ENCODE data around the gene AHCTF1.
"Not testable (repeated sequence)": the region's sequence is repeated elsewhere in the genome, so short reads cannot be mapped to it uniquely, and the experiment has no call there.

The AHCTF1 gene

GRCh38 chr1:246838118-246838456 is 93.7 kb downstream of the AHCTF1 start:
- DNase-seq (ENCODE audit: low read depth in 2 of 2): no peak

DNA sequence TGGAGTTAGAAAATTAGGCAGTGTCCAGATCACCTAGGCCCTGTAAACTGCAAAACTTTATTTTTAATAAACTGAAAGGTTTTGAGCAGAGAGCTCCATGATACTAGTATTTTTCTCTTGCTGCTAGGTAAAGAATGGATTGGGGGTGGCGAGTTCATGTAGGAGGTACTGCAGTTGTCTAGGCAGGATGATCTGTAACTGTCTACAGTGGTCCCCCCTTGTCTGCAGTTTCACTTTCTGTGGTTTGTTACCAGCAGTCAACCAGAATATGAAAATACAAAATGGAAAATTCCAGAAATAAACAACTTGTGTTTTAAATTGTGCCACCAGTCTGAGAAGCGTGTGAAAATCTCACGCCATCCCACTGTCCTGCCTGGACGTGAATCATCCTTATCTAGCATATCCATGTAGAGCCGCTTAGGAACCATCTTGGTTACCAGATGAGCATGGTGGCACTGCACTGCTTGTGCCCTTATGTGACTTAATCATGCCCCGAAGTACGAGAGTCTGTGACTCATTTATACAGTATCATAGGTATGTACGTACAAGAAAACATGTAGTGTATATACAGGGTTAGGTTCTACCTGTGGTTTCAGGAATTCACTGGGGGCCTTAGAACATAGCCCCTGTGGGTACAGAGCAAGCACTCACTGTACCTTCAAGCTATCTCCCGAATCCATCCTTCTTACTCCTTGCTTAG is 94.2 kb downstream of the AHCTF1 start:
- DNase-seq (ENCODE audit: low read depth in 2 of 2): no peak

DNA sequence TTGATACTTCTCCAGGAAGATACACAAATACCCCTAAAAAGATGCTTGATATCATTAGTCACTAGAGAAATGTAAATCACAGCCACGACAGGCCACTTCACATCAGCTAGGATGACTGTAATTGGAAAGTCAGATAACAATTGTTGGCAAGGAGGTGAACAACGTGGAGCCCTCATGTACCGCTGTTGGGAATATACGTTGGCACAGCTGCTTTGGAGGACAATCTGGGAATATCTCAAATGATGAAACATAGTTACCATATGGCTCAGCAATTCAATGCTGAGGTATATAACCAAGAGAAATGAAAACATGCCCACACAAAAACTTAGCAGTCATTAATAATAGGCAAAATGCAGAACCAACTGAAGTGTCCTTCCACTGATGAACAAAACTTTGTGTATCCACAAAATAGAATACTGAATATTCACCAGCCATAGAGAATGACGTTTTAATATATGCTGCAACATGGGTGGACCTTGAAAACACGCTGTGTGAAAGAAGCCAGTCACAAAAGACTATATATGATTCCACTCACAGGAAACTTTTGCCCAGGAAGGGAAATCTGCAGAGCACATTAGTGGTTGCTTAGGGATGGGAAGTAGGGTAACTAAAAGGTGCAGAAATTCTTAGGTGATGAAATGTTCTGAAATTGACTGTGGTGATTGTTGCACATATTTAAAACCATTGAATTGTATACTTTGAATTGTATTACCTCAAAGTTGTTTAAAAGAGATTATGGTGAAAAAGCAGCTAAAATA is 95.4 kb downstream of the AHCTF1 start:
- no peak for DNase-seq (ENCODE audit: low read depth in 2 of 2)

- no peak for DNase-seq (ENCODE audit: low read depth in 2 of 2)
Measured at GRCh38 chr1:246831543-246831942, 100.2 kb downstream of the AHCTF1 start.

DNA sequence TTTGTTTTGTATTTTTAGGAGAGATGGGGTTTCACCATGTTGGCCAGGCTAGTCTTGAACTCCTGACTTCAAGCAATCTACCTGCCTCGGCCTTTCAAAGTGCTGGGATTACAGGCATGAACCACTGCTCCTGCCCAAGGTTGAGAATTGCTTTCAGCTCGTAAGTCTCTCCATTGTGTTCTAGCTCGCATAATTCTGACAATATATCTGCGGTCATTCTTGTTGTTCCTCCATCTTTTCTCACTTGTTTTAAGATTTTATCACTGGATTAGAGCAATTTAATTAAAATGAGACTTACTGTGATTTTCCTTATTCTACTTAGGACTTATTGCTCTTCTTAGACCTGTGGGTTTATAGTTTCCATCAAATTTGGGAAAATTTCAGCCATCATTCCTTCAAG is 102.9 kb downstream of the AHCTF1 start:
- DNase-seq (ENCODE audit: low read depth in 2 of 2): no peak

- DNase-seq (ENCODE audit: low read depth in 2 of 2): no peak
Measured at GRCh38 chr1:246827396-246827795, 104.4 kb downstream of the AHCTF1 start.

DNA sequence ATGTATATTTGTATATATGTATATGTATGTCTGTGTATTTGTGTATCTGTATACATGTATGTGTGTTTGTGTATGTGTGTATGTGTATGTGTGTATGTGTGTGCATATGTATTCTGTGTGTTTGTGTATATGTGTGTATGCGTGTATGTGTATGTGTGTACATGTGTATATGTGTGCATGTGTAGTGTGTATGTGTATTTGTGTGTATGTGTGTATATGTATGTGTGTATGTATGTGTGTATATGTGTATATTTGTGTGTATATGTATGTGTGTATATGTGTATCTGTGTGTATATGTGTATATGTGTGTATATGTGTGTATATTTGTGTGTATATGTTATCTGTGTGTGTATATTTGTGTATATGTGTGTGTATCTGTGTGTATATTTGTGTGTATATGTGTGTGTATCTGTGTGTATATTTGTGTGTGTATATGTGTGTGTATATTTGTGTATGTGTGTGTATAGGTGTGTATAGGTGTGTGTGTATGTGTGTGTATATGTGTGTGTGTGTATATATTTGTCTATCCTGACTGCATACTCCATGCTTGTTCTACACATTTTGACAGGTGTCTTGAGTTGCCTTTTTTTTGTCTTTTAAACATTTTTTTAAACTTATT is 106.1 kb downstream of the AHCTF1 start:
- no peak for DNase-seq (ENCODE audit: low read depth in 2 of 2)

- no peak for DNase-seq (ENCODE audit: low read depth in 2 of 2)
Measured at GRCh38 chr1:246824541-246824940, 107.2 kb downstream of the AHCTF1 start.

GRCh38 chr1:246822154-246822553 is 109.6 kb downstream of the AHCTF1 start:
- DNase-seq (ENCODE audit: low read depth in 2 of 2): not testable (repeated sequence)

DNA sequence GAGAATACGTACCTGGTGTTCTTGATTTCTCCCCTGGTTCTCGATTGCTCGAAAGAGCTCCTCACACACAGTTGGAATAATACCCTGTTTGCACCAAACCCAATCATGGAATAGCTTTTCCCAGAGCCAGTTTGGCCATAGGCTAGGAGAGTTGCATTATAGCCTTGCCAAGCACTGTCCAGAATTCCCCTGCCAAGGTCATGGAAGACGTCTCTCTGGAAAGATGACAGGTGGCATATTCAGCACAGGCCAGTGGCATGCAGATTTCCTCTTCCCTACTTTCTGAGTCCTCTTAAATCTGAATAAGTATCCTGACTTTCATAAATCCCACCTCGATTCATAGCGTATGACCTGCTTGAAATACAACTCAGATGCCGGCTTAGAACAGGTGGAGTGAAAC is 111.1 kb downstream of the AHCTF1 start:
- DNase-seq (ENCODE audit: low read depth in 2 of 2): no peak

GRCh38 chr1:246817778-246818177 is 114.0 kb downstream of the AHCTF1 start:
- DNase-seq (ENCODE audit: low read depth in 2 of 2): not testable (repeated sequence)

DNA sequence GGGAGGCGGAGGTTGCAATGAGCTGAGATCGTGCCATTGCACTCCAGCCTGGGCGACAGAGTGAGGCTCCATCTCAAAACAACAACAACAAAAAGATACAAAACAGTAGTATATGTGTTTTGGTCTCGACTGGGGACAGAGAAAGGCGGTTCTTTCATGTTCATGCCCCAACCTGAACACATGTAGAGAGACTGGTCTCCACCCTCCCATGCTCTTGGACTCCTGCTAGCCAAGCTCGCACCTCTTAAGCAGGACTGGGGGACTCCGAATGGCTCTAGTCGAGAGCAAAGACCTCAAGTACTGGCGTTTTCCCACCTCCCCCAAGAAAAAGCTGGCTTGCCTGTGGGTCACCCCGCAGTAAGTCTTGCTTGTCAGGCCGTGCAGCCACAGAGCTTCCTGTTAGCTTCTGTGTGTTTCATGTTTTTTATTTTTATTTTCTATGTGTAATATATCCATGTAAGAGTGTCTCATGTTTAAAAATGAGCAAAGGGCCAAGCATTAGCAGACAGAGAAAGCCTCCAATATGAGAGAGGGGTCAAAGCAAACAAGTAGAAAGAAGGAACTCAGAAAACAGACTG is 116.0 kb downstream of the AHCTF1 start:
- DNase-seq (ENCODE audit: low read depth in 2 of 2): no peak

- no peak for DNase-seq (ENCODE audit: low read depth in 2 of 2)
Measured at GRCh38 chr1:246814890-246815289, 116.9 kb downstream of the AHCTF1 start.

GRCh38 chr1:246813325-246813724 is 118.4 kb downstream of the AHCTF1 start:
- not testable (repeated sequence) for DNase-seq (ENCODE audit: low read depth in 2 of 2)

- no peak for DNase-seq (ENCODE audit: low read depth in 2 of 2)
Measured at GRCh38 chr1:246811985-246812384, 119.8 kb downstream of the AHCTF1 start.

DNA sequence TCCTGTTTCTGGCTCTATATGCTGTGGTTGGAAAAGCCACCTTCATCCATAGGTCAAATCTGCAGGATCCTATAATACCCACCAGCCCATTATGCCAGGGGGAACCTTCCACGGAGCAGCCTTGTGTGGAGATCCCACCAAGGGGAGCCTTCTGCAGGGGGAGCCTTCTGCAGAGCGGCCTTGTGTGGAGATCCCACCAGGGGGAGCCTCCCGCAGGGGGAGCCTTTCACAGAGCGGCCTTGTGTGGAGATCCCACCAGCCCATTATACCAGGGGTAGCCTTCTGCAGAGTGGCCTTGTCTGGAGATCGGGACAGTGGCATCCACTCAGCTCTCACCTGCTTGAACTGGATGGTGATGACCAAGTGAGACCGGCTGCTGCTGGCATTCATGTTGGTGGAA is 122.3 kb downstream of the AHCTF1 start:
- DNase-seq (ENCODE audit: low read depth in 2 of 2): no peak

DNA sequence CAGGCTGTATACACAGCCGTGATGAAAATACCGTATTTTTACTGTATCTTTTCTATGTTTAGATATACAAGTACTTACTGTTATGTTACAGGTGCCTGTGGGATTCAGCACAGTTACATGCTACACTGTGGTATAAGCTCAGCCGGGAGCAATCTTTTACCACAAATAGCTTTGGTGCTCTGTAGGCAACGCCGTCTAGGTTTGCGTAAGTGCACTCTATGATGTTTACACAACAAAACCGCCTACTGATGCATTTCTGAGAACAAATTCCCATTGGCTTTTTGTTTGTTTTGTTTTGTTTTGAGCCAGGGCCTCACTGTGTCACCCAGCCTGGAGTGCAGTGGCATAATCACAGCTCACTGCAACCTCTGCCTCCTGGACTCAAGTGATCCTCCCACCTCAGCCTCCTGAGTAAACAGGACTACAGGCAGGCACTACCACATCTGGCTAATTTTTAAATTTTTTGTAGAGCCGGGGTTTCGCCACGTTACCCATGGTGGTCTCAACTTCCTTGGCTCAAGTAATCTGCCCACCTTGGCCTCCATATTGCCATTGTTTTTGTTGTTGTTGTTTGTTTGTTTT is 126.5 kb downstream of the AHCTF1 start:
- DNase-seq (ENCODE audit: low read depth in 2 of 2): no peak

DNA sequence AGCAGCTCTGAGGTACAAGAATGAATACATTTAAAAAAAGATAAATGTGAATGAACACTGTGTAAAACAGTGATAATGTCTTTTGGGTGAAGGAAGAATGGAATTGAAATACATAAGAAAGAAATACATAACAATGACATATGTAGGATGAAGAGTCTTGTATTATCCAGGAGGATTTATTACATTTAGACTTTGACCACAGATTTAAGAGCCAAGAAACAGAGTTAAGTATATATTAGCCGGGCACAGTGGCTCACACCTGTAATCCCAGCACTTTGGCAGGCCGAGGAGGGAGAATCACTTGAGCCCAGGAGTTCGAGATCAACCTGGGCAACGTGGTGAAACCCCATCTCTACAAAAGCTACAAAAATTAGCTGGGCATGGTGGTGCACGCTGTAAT is 127.9 kb downstream of the AHCTF1 start:
- no peak for DNase-seq (ENCODE audit: low read depth in 2 of 2)

DNA sequence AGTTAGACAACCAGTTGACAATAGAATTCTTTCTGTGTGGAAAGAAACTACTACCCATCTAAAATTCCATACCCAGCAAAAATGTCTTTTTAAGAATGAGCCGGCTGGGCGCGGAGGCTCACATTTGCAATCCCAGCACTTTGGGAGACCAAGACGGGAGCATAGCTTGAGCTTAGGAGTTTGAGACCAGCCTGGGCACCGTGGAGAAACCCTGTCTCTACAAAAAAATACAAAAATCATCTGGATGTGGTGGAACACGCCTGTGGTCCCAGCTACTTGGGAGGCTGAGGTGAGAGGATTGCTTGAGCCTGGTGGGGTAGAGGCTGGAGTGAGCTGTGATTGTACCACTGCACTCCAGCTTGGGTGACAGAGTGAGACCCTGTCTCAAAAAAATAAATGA is 128.4 kb downstream of the AHCTF1 start:
- no peak for DNase-seq (ENCODE audit: low read depth in 2 of 2)

GRCh38 chr1:246801241-246802020 is 130.3 kb downstream of the AHCTF1 start:
- no peak for DNase-seq (ENCODE audit: low read depth in 2 of 2)

- no peak for DNase-seq (ENCODE audit: low read depth in 2 of 2)
Measured at GRCh38 chr1:246800756-246801155, 131.0 kb downstream of the AHCTF1 start.

DNA sequence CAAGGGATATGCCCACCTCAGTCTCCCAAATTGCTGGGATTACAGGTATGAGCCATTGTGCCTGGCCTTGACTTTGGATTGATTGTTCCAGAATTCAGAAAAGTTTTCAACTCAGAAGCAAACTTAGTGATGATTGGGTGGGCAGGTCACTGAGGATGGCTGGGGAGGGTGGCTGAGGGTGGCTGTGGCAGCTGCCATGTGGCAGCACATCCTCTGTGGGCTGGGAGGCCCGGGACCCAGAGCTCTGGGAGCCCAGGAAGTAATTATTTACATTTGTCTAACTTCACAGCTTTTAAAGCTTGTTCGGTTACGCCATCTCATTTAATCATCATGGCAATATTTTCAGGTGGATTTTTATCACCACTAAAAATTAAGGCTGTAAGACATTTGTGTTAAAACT is 131.4 kb downstream of the AHCTF1 start:
- DNase-seq (ENCODE audit: low read depth in 2 of 2): no peak
